AG04450 (cell line): ENCODE measurements around the gene SLC1A2. TPM values are rescaled to one million over a fixed set of nuclear protein-coding genes. Genes with fewer than 3 reads are reported as not detected.
A peak's percentile ranks its signal among the peaks of the same experiment; 100 is the strongest.

Experiments used
- CTCF ChIA-PET: fragments of 300-600, 350-600 bp; formaldehyde crosslinking; extraction: SDS; loops from one replicate; lab custom pipeline; 2022; ENCODE audit warnings: antibody characterized with exemption, inconsistent platforms; lab: Charles Lee
- POLR2A ChIA-PET: fragments of 350-600 bp; formaldehyde crosslinking; extraction: SDS; loops from one replicate; lab custom pipeline; 2021; ENCODE audit warnings: antibody characterized with exemption, inconsistent platforms; lab: Yijun Ruan, JAX
- DNase-seq: peaks from one replicate; pipeline ENCODE4 v3.0.0-alpha.2; 2011; ENCODE audit warnings: low read depth, low spot score
- H3K27ac ChIP-seq: one replicate; pipeline ENCODE4 v1.5.1; 2012; ENCODE audit warnings: low read depth, low read length, control low read depth
- H3K27me3 ChIP-seq: one replicate; pipeline ENCODE4 v1.6.0; 2012; ENCODE audit warnings: low read length; ENCODE audit not compliant: control insufficient read depth, insufficient read depth
- H3K4me3 ChIP-seq: 2 replicates; pipeline ENCODE4 v1.5.1; 2011; ENCODE audit warnings: mild to moderate bottlenecking, low read depth, low read length, control low read depth
- H3K9me3 ChIP-seq: 2 replicates; pipeline ENCODE4 v1.5.1; 2012; ENCODE audit warnings: low read length; ENCODE audit not compliant: control insufficient read depth, insufficient read depth
- polyA plus RNA-seq: library from polyadenylated mRNA; depleted of rRNA; stranded (reverse); fragments of >200 nt; gene quantifications from 2 replicates; pipeline ENCODE4 v1.2.3, GENCODE V29; 2011
- TF ChIP-seq, protein P1 (sequence below): IDR thresholded peaks from 2 replicates; pipeline ENCODE4 v1.5.1; 2011; ENCODE audit warnings: low read depth, low read length, control low read depth, inconsistent platforms

Gene SLC1A2
- polyA plus RNA-seq, 1 experiment = 1.1 TPM

- TF ChIP-seq, protein P1, sequence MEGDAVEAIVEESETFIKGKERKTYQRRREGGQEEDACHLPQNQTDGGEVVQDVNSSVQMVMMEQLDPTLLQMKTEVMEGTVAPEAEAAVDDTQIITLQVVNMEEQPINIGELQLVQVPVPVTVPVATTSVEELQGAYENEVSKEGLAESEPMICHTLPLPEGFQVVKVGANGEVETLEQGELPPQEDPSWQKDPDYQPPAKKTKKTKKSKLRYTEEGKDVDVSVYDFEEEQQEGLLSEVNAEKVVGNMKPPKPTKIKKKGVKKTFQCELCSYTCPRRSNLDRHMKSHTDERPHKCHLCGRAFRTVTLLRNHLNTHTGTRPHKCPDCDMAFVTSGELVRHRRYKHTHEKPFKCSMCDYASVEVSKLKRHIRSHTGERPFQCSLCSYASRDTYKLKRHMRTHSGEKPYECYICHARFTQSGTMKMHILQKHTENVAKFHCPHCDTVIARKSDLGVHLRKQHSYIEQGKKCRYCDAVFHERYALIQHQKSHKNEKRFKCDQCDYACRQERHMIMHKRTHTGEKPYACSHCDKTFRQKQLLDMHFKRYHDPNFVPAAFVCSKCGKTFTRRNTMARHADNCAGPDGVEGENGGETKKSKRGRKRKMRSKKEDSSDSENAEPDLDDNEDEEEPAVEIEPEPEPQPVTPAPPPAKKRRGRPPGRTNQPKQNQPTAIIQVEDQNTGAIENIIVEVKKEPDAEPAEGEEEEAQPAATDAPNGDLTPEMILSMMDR = no peak
- no peak for DNase-seq
- Histone ChIP-seq H3K27ac (no peak overlapping the region), H3K4me3 (no peak overlapping the region), H3K27me3 (no peaks in the 10 kb centered on the region), H3K9me3 (no peaks in the 10 kb centered on the region)
- ChIA-PET CTCF (no interaction called here), POLR2A (no interaction called here)
These were observed 193.3 kb downstream of the SLC1A2 start for GRCh38 chr11:35225946-35226520.

DNA sequence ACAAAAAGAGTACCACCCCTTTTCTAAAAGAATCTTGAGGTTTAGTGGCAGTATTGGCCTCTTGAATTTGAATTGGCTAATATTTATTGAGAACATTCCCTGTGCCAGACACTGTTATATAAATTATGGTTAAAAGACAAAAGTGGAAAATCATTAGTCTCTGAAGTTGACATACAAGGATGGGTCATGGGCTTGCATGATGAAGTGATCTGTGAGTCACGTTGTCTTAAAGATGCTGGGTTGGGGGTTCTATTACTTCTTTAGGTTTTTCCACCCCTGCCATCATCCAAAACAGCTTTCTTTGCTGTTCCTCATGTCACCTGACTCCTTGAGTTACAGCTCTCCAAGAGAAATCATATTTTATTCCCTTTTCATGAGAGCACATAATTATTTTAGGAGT lies 195.4 kb downstream of the SLC1A2 start:
- TF ChIP-seq, protein P1 = no peak
- Histone ChIP-seq H3K27ac (no peak overlapping the region), H3K4me3 (no peak overlapping the region), H3K27me3 (no peaks in the 10 kb centered on the region), H3K9me3 (no peaks in the 10 kb centered on the region)
- no peak for DNase-seq
- ChIA-PET POLR2A (interaction anchor here (1.2 to 1.4 kb wide), 2 partner anchors 10 to 33 kb away, joined by 4 to 5 read pairs; no protein-coding TSS in a partner anchor), CTCF (no interaction called here)

DNA sequence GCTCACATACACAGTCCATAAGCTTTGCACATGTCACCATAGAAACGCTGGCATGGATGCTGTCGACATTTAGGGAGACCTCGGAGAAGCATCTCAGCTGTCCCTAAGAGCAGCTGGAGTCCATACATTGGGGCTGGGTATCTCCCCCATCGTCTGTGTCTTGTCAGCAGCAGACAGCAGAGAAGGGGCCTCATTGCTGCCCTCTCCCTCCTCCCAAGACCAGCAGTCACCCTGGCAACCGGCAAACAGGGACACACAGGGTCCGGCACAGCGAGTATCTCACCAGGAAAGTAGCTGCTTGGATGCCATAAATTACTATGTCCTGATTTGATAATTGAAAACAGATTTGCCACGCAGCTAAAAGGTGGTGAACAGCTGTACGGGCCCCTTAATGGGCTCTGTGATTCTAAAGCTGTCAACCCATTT lies 196.0 kb downstream of the SLC1A2 start:
- Histone ChIP-seq H3K4me3 (no peak overlapping the region), H3K9me3 (no peaks in the 10 kb centered on the region), H3K27ac (peak overlapping the region; percentile 43), H3K27me3 (no peaks in the 10 kb centered on the region)
- TF ChIP-seq, protein P1 = no peak
- peak; percentile 45 for DNase-seq
- CTCF ChIA-PET = interaction anchor here (1.0 kb wide), 1 partner anchor 637 kb away, joined by 5 read pairs; no protein-coding TSS in a partner anchor
- POLR2A ChIA-PET = interaction anchor here (1.0 to 1.4 kb wide), 3 partner anchors 9 to 168 kb away, joined by 3 to 5 read pairs (median 4); no protein-coding TSS in a partner anchor

DNA sequence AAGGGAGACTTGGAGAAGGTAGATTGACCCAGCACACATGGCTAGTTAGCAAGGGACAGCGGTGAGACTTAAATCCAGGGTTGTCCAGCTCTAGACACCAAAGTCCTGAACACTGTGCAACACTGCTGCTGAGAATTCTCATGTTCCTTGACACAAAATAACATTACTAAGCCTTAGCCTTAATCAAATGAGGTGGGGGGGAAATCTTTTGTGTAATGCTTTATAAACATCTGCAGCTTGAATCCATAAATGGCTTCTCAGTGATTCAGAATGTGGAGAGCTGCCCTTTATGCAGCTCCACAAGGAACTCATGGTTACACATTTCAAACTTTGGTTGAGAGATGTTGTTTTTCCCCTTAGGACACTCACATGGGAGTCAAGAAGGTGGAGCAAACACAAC lies 200.4 kb downstream of the SLC1A2 start:
- H3K4me3 ChIP-seq = no peak overlapping the region
- peak; percentile 57 for DNase-seq
- H3K27ac ChIP-seq = peak overlapping the region; percentile 69
- H3K9me3 ChIP-seq = no peaks in the 10 kb centered on the region
- ChIA-PET POLR2A (interaction anchor here (0.9 to 1.4 kb wide), 3 partner anchors 28 to 242 kb away, joined by 3 read pairs; no protein-coding TSS in a partner anchor), CTCF (interaction anchor here (0.9 kb wide), 1 partner anchor 293 kb away, joined by 4 read pairs; no protein-coding TSS in a partner anchor)
- no peaks in the 10 kb centered on the region for H3K27me3 ChIP-seq
- TF ChIP-seq, protein P1 = no peak

- DNase-seq = no peak
- ChIA-PET CTCF (no interaction called here), POLR2A (interaction anchor here (0.6 kb wide), 1 partner anchor 13 kb away, joined by 4 read pairs; no protein-coding TSS in a partner anchor)
- Histone ChIP-seq H3K4me3 (no peak overlapping the region), H3K27me3 (no peaks in the 10 kb centered on the region), H3K27ac (no peak overlapping the region), H3K9me3 (no peaks in the 10 kb centered on the region)
- TF ChIP-seq, protein P1 = no peak
These were observed 202.2 kb downstream of the SLC1A2 start for GRCh38 chr11:35216962-35217678.
